ENCODE results near the gene KBTBD2.
"Not testable (repeated sequence)": the region's sequence is repeated elsewhere in the genome, so short reads cannot be mapped to it uniquely, and the experiment has no call there.

KBTBD2 gene

GRCh38 chr7:32848655-32849054 is 42.9 kb downstream of the KBTBD2 start:
- DNase-seq, result not testable (repeated sequence)

- DNase-seq, result peak; percentile 62
Measured at GRCh38 chr7:32846630-32847225, 44.8 kb downstream of the KBTBD2 start.

GRCh38 chr7:32844748-32845147 is 46.8 kb downstream of the KBTBD2 start:
- not testable (repeated sequence) for DNase-seq

- not testable (repeated sequence) for DNase-seq
Measured at GRCh38 chr7:32843763-32844162, 47.8 kb downstream of the KBTBD2 start.

- not testable (repeated sequence) for DNase-seq
Measured at GRCh38 chr7:32839846-32840245, 51.7 kb downstream of the KBTBD2 start.

- DNase-seq, result not testable (repeated sequence)
Measured at GRCh38 chr7:32828996-32829752, 62.4 kb downstream of the KBTBD2 start.

Measured in NCI-H226 (cell line).